K562 (cell line): ENCODE data around the gene LOXHD1. TPM values are rescaled to one million over a fixed set of nuclear protein-coding genes. Genes with fewer than 3 reads are reported as not detected.

Experiments used
- ADNP ChIP-seq: fragments of 200-800 bp; sonication (Bioruptor generic); IDR thresholded peaks from 2 replicates; pipeline ENCODE4 v1.6.1; 2016; ENCODE audit warnings: missing genetic modification characterization, missing compliant biosample characterization
- FOSL1 ChIP-seq: fragments of 200-800 bp; sonication (Bioruptor generic); conservative IDR thresholded peaks from 2 replicates; pipeline ENCODE4 v1.6.1; 2016; ENCODE audit warnings: missing genetic modification characterization, missing compliant biosample characterization
- FOXM1 ChIP-seq, 2 experiments: fragments of 450-650 bp in 1 of 2; sonication (generic) in 1 of 2; formaldehyde crosslinking in 1 of 2; IDR thresholded peaks; 2 replicates each; pipeline versions ENCODE4 v1.6.1 to v1.9.0; 2017 to 2022; ENCODE audit warnings: low read depth in 2 of 2, mild to moderate bottlenecking in 2 of 2, missing genetic modification reagents in 1 of 2, moderate library complexity in 1 of 2
- HMG20A ChIP-seq: fragments of 450-650 bp; formaldehyde crosslinking; conservative IDR thresholded peaks from 2 replicates; pipeline ENCODE4 v1.4.0; 2020; ENCODE audit warnings: mild to moderate bottlenecking, mixed read lengths
- HNRNPUL1 ChIP-seq: fragments of 200-400 bp; formaldehyde crosslinking; IDR thresholded peaks from 2 replicates; pipeline ENCODE4 v1.6.1; 2017; ENCODE audit warnings: low read length
- KDM1A ChIP-seq, 2 experiments: fragments of 450-650 bp; IDR thresholded peaks; 2 replicates each; pipeline ENCODE4 v1.6.1; 2016; ENCODE audit warnings: mild to moderate bottlenecking in 2 of 2
- NFIX ChIP-seq: fragments of 250-450 bp; sonication (Bioruptor Pico); IDR thresholded peaks from 2 replicates; pipeline ENCODE4 v1.4.0; 2020; ENCODE audit warnings: low read depth, mild to moderate bottlenecking, moderate library complexity
- OTX1 ChIP-seq: fragments of 450-650 bp; formaldehyde crosslinking; IDR thresholded peaks from 2 replicates; pipeline ENCODE4 v1.4.0; 2022; ENCODE audit warnings: mild to moderate bottlenecking
- ZBTB1 ChIP-seq: sonication (generic); formaldehyde crosslinking; IDR thresholded peaks from 2 replicates; pipeline ENCODE4 v1.8.1; 2023; ENCODE audit warnings: missing genetic modification reagents, low read depth, mild to moderate bottlenecking, borderline replicate concordance
- ZNF197 ChIP-seq: fragments of 200-800 bp; sonication (Bioruptor generic); IDR thresholded peaks from 2 replicates; pipeline ENCODE4 v1.6.1; 2016; ENCODE audit warnings: low read depth, missing genetic modification characterization, missing compliant biosample characterization
- ZNF3 ChIP-seq: fragments of 250-450 bp; sonication (Bioruptor Pico); IDR thresholded peaks from 2 replicates; pipeline ENCODE4 v1.5.0; 2021; ENCODE audit warnings: mild to moderate bottlenecking, moderate library complexity
- polyA plus RNA-seq, 8 experiments: library from polyadenylated mRNA; depleted of rRNA in 4 of 8; stranded (reverse) in 5 of 8; unstranded in 3 of 8; fragments of >200 nt; fragmentation: Nextera tagmentation in 2 of 8; fragmentation: Illumina TruSeq in 1 of 8; extraction: Ambion mirVana in 2 of 8; extraction: Trizol in 1 of 8; gene quantifications; 2 replicates each; pipeline versions ENCODE4 v1.2.1 to v1.2.3, GENCODE V29; 2011 to 2014; ENCODE audit warnings: inconsistent platforms in 1 of 8, missing spikeins in 1 of 8
- total RNA-seq, 7 experiments: library from RNA; depleted of rRNA in 6 of 7; stranded (reverse); fragments of >200 nt in 6 of 7; fragmentation: Illumina TruSeq in 2 of 7; extraction: Trizol in 2 of 7; gene quantifications; 2 replicates each; pipeline versions ENCODE4 v1.2.1 to v1.2.3, GENCODE V29; 2011 to 2021; ENCODE audit warnings: low replicate concordance in 1 of 7
- TF ChIP-seq, protein P1 (sequence below): fragments of 200-600 bp; sonication (generic); IDR thresholded peaks from one replicate; pipeline ENCODE4 v1.6.1; 2012; ENCODE audit warnings: mild to moderate bottlenecking, low read depth, low read length, inconsistent platforms

Gene LOXHD1
- total and polyA plus RNA-seq, 9 of the 15 experiments (the other 6 are each of a cell fraction or from before 2014, with no cell fraction given), result not detected

DNA sequence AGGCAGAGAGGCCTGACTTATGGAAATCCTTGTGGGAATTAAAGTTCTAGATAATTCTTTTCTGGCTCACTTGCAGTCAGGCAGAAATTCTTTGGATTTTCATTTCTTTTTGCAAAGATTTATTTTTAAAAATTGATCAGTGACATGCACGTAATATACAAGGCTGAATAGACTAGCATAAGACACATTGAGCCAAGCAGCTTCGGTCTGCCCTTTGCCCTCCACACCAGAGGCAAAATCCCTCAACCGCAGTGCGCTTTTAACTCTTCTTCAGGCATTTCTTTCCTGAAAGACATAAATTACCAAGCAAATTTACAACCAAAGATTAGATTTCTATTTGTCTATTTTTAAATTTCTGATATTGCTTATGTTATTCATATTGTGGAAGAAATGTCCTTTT is 227.9 kb downstream of the LOXHD1 start (continued):
- TF ChIP-seq, protein P1, sequence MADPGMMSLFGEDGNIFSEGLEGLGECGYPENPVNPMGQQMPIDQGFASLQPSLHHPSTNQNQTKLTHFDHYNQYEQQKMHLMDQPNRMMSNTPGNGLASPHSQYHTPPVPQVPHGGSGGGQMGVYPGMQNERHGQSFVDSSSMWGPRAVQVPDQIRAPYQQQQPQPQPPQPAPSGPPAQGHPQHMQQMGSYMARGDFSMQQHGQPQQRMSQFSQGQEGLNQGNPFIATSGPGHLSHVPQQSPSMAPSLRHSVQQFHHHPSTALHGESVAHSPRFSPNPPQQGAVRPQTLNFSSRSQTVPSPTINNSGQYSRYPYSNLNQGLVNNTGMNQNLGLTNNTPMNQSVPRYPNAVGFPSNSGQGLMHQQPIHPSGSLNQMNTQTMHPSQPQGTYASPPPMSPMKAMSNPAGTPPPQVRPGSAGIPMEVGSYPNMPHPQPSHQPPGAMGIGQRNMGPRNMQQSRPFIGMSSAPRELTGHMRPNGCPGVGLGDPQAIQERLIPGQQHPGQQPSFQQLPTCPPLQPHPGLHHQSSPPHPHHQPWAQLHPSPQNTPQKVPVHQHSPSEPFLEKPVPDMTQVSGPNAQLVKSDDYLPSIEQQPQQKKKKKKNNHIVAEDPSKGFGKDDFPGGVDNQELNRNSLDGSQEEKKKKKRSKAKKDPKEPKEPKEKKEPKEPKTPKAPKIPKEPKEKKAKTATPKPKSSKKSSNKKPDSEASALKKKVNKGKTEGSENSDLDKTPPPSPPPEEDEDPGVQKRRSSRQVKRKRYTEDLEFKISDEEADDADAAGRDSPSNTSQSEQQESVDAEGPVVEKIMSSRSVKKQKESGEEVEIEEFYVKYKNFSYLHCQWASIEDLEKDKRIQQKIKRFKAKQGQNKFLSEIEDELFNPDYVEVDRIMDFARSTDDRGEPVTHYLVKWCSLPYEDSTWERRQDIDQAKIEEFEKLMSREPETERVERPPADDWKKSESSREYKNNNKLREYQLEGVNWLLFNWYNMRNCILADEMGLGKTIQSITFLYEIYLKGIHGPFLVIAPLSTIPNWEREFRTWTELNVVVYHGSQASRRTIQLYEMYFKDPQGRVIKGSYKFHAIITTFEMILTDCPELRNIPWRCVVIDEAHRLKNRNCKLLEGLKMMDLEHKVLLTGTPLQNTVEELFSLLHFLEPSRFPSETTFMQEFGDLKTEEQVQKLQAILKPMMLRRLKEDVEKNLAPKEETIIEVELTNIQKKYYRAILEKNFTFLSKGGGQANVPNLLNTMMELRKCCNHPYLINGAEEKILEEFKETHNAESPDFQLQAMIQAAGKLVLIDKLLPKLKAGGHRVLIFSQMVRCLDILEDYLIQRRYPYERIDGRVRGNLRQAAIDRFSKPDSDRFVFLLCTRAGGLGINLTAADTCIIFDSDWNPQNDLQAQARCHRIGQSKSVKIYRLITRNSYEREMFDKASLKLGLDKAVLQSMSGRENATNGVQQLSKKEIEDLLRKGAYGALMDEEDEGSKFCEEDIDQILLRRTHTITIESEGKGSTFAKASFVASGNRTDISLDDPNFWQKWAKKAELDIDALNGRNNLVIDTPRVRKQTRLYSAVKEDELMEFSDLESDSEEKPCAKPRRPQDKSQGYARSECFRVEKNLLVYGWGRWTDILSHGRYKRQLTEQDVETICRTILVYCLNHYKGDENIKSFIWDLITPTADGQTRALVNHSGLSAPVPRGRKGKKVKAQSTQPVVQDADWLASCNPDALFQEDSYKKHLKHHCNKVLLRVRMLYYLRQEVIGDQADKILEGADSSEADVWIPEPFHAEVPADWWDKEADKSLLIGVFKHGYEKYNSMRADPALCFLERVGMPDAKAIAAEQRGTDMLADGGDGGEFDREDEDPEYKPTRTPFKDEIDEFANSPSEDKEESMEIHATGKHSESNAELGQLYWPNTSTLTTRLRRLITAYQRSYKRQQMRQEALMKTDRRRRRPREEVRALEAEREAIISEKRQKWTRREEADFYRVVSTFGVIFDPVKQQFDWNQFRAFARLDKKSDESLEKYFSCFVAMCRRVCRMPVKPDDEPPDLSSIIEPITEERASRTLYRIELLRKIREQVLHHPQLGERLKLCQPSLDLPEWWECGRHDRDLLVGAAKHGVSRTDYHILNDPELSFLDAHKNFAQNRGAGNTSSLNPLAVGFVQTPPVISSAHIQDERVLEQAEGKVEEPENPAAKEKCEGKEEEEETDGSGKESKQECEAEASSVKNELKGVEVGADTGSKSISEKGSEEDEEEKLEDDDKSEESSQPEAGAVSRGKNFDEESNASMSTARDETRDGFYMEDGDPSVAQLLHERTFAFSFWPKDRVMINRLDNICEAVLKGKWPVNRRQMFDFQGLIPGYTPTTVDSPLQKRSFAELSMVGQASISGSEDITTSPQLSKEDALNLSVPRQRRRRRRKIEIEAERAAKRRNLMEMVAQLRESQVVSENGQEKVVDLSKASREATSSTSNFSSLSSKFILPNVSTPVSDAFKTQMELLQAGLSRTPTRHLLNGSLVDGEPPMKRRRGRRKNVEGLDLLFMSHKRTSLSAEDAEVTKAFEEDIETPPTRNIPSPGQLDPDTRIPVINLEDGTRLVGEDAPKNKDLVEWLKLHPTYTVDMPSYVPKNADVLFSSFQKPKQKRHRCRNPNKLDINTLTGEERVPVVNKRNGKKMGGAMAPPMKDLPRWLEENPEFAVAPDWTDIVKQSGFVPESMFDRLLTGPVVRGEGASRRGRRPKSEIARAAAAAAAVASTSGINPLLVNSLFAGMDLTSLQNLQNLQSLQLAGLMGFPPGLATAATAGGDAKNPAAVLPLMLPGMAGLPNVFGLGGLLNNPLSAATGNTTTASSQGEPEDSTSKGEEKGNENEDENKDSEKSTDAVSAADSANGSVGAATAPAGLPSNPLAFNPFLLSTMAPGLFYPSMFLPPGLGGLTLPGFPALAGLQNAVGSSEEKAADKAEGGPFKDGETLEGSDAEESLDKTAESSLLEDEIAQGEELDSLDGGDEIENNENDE, result no peak
- TF ChIP-seq ZNF197 (CRISPR knock-in tag) (no peak), KDM1A (IDR thresholded peaks at IDR 0.05) (no peak), ADNP (tag) (no peak), FOSL1 (tag) (no peak), NFIX (CRISPR knock-in tag) (no peak), HNRNPUL1 (no peak), OTX1 (CRISPR knock-in tag) (no peak), HMG20A (CRISPR knock-in tag) (no peak), ZBTB1 (CRISPR knock-in tag) (no peak), FOXM1 (IDR thresholded peaks at IDR 0.05; ENCODE audit: low read depth) (no peak), FOXM1 (CRISPR knock-in tag; IDR thresholded peaks at IDR 0.05; ENCODE audit: low read depth) (no peak), ZNF3 (CRISPR knock-in tag) (no peak)
